SK-N-MC (cell line): ENCODE measurements around the gene MCC.

Source experiments
- EZH2 ChIP-seq: fragments of 200-600 bp; sonication (generic); IDR thresholded peaks from one replicate; pipeline ENCODE4 v1.6.1; 2017; ENCODE audit warnings: antibody characterized with exemption
- FOXP2 ChIP-seq: optimal IDR thresholded peaks from 2 replicates; pipeline ENCODE3; 2011; ENCODE audit warnings: mild to moderate bottlenecking, moderate library complexity; ENCODE audit not compliant: insufficient read depth; ENCODE audit errors: extremely low read length, control extremely low read depth
- POLR2AphosphoS5 ChIP-seq: IDR thresholded peaks from 2 replicates; pipeline ENCODE4 v1.6.1; 2012; ENCODE audit warnings: mild to moderate bottlenecking, low read depth, low read length, borderline replicate concordance

DNA sequence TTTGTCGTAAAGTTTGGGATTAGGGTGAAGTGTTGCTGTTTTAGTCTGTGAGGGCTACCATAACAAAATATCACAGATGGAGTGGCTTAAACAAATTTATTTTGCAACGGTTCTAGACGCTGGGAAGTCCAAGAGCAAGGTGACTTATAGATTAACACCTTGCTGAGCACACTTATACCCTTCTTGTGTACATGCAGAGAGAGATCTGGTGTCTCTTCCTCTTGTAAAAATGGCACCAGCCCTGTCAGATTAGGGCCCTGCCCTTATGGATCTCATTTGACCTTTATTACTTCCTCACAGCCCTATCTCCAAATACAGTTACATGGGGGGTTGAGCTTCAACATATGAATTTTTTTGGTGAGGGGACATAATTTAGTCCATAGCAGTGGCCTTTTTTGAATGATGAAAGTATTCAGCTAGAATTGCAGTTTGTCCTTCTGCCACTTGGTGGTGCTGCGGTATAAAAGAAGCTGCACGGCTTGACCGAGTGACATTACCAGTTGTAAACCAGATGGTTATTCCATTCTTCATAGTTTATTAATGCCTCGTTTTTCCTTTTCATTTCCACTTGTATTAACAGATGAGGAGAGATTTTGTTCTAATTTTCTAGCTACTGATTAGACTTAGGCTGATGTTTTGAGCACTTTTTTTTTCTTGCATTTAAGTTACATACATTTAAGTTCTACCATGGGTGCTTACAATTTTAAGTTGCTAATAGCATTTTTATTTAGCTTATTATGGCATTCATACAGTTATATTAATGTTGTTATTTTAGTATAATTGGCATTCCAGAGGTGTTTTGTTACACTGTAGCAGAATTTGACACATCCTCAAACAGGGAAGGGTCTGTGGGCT lies 492.3 kb downstream of the MCC start:
- TF ChIP-seq EZH2 = no peak
- no peak for TF ChIP-seq POLR2AphosphoS5
- no peak for TF ChIP-seq FOXP2
